Suprapubic skin (tissue), 4 donors: ENCODE measurements around the gene JUNB. TPM values are rescaled to one million over a fixed set of nuclear protein-coding genes. Genes with fewer than 3 reads are reported as not detected.
A peak's percentile ranks its signal among the peaks of the same experiment; 100 is the strongest.

Experiments used
- DNase-seq, 2 donors: peaks; one replicate each; pipeline ENCODE4 v3.0.0-alpha.2; 2019; ENCODE audit warnings: low spot score in 2 of 2
- H3K27ac ChIP-seq: fragments of 200-600 bp; sonication (generic); one replicate; pipeline ENCODE4 v1.5.1; 2019
- H3K27me3 ChIP-seq: fragments of 200-600 bp; sonication (generic); one replicate; pipeline ENCODE4 v1.5.1; 2019
- H3K36me3 ChIP-seq: fragments of 200-600 bp; sonication (generic); one replicate; pipeline ENCODE4 v1.5.1; 2019
- H3K4me1 ChIP-seq: fragments of 200-600 bp; sonication (generic); one replicate; pipeline ENCODE4 v1.5.1; 2019
- H3K4me3 ChIP-seq: fragments of 200-600 bp; sonication (generic); one replicate; pipeline ENCODE4 v1.5.1; 2019; ENCODE audit warnings: mild to moderate bottlenecking
- H3K9me3 ChIP-seq: fragments of 200-600 bp; sonication (generic); one replicate; pipeline ENCODE4 v1.5.1; 2019
- EP300 ChIP-seq: sonication (generic); formaldehyde crosslinking; IDR thresholded peaks from one replicate; pipeline ENCODE4 v1.6.1; 2017; ENCODE audit warnings: antibody characterized with exemption
- POLR2A ChIP-seq, 2 donors: fragments of 450-650 bp; IDR thresholded peaks; one replicate each; pipeline ENCODE4 v1.6.1; 2017; ENCODE audit warnings: antibody characterized with exemption in 2 of 2, mild to moderate bottlenecking in 2 of 2, moderate library complexity in 2 of 2
- POLR2AphosphoS5 ChIP-seq, 3 donors: sonication (generic); formaldehyde crosslinking; IDR thresholded peaks; one replicate each; pipeline ENCODE4 v1.6.1; 2017; ENCODE audit warnings: antibody characterized with exemption in 3 of 3
- WGBS: methylation state at CpG from one replicate; pipeline ENCODE4 v1.1.5; 2018; 5-methylcytosine and 5-hydroxymethylcytosine counted together
- total RNA-seq, 4 donors: library from RNA; depleted of rRNA; stranded (reverse); fragments of >200 nt; gene quantifications; one replicate each; pipeline ENCODE4 v1.1.0, GENCODE V29; 2016
- TF ChIP-seq, protein P1 (sequence below), 2 donors: fragments of 200-600 bp in 1 of 2; fragments of 450-650 bp in 1 of 2; sonication (generic) in 1 of 2; IDR thresholded peaks; one replicate each; pipeline ENCODE4 v1.5.1; 2016 to 2019; ENCODE audit warnings: antibody characterized with exemption in 2 of 2, mild to moderate bottlenecking in 1 of 2, moderate library complexity in 1 of 2

JUNB gene
- total RNA-seq, 4 donors from 2014 or later = 687 to 2,027 (median 1,088) TPM

DNA sequence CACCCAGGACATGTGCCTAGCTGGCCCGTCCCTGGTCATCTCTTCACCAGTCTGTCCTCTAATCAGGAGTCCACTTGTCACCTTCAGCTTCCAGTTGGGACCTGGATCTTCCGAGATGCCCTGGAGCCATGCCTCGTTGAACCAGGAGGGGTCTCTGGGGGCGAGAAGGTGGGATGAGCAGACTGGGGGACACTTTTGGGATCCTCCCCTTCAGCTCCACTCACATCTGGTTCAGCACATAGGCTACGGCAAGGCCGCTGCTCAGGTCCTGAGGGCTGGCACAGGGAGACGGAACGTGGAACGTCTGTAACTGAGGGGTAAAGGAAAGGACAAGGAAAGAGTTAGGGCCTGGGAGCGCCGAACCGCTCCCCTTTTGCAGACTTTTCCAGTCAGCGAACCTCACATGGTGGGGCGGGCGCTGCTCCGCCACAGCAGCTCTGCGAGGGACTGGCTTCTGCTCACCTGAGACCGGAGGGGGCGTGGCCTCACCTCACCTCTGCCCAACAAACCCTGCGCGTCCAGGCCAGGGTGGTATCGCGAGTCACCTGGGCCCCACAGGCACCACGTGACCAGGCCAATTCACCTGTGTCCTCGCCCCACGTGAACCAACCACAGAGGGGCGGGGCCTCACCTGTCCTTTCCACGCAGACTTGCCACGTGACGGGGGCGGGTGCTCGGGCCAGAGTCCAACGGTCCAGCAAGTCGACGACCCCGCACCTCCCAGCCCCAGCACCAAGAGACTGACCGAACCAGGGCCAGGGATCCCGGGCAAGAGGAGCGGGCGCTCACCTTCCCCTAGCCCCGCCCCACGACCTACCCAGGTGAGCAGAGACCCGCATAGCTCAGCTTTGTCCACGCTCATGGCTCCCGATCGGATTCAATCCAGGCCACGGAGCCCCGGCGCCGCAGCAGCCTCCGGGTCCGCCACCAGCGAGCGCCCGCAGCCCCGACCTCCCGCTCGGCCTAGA, 16.4 kb upstream of the JUNB start, which contains the start of gene HOOK2:
Gene HOOK2 (minus strand): TSS at position 965 of the 968 bp plus-strand sequence. CDS start 103 bp downstream, at position 862.
- TF ChIP-seq EP300 = no peak
- no peak for TF ChIP-seq POLR2AphosphoS5 (IDR thresholded peaks at IDR 0.05)
- TF ChIP-seq, protein P1, sequence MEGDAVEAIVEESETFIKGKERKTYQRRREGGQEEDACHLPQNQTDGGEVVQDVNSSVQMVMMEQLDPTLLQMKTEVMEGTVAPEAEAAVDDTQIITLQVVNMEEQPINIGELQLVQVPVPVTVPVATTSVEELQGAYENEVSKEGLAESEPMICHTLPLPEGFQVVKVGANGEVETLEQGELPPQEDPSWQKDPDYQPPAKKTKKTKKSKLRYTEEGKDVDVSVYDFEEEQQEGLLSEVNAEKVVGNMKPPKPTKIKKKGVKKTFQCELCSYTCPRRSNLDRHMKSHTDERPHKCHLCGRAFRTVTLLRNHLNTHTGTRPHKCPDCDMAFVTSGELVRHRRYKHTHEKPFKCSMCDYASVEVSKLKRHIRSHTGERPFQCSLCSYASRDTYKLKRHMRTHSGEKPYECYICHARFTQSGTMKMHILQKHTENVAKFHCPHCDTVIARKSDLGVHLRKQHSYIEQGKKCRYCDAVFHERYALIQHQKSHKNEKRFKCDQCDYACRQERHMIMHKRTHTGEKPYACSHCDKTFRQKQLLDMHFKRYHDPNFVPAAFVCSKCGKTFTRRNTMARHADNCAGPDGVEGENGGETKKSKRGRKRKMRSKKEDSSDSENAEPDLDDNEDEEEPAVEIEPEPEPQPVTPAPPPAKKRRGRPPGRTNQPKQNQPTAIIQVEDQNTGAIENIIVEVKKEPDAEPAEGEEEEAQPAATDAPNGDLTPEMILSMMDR (IDR thresholded peaks at IDR 0.05) = no peak
- no peak for TF ChIP-seq POLR2A (IDR thresholded peaks at IDR 0.05)
- no peaks in the 10 kb centered on the region for H3K27me3 ChIP-seq
- peak; percentile 92 to 93 for DNase-seq
- 18% methylated on average over 33 of the region's 58 CpGs for WGBS
- peaks cover 15% of the 10 kb centered on the region for H3K36me3 ChIP-seq
- no peaks in the 10 kb centered on the region for H3K9me3 ChIP-seq
- H3K4me3 ChIP-seq = peak within 1 kb of the TSS; percentile 70
- peaks cover 49% of the 10 kb centered on the region for H3K4me1 ChIP-seq
- peak within 1 kb of the TSS; percentile 92 for H3K27ac ChIP-seq

DNA sequence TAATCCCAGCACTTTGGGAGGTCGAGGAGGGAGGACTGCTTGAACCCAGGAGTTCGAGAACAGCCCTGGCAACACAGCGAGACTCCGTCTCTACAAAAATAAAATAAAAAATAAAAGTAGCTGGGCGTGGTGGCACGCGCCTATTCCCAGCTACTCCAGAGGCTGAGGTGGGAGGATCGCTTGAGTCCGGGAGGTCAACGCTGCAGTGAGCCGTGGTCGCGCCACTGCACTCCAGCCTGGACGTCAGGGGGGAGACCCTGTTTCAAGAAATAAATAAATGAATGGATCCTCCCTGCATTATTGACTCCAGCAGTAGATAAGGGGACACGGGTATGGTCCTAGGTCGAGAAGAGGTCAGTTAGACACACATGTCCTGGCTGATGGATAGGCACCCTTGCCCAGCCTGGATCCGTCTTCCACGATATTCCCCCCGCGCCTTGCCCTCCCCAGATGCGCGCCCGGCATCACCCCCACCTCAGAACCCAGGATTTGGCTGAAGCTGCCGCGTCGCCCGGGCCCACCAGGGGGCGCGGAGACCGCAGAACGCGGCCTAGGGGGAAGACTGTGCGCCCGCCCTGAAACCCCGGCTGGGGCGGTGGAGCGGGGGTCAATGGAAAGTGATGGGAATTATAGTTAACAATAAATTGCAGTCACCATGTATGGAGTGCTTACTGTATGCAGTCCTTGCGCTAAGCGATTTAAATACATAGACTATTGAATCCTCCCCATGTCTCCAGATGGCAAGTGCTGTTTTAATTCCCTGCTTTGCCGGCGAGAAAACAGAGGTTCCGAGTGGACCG, 13.9 kb upstream of the JUNB start:
- WGBS = 7% methylated on average over 36 of the region's 43 CpGs
- H3K4me1 ChIP-seq = peaks cover 57% of the 10 kb centered on the region
- TF ChIP-seq POLR2AphosphoS5 (IDR thresholded peaks at IDR 0.05) (peak in 1 of 3 donors; percentile 48), EP300 (no peak), POLR2A (IDR thresholded peaks at IDR 0.05) (no peak)
- TF ChIP-seq, protein P1 (IDR thresholded peaks at IDR 0.05) = peak; percentile 94 to 96
- H3K36me3 ChIP-seq = no peaks in the 10 kb centered on the region
- H3K9me3 ChIP-seq = no peaks in the 10 kb centered on the region
- H3K4me3 ChIP-seq = peak overlapping the region; percentile 62
- peak overlapping the region; percentile 93 for H3K27ac ChIP-seq
- H3K27me3 ChIP-seq = no peaks in the 10 kb centered on the region
- DNase-seq = peak; percentile 91

DNA sequence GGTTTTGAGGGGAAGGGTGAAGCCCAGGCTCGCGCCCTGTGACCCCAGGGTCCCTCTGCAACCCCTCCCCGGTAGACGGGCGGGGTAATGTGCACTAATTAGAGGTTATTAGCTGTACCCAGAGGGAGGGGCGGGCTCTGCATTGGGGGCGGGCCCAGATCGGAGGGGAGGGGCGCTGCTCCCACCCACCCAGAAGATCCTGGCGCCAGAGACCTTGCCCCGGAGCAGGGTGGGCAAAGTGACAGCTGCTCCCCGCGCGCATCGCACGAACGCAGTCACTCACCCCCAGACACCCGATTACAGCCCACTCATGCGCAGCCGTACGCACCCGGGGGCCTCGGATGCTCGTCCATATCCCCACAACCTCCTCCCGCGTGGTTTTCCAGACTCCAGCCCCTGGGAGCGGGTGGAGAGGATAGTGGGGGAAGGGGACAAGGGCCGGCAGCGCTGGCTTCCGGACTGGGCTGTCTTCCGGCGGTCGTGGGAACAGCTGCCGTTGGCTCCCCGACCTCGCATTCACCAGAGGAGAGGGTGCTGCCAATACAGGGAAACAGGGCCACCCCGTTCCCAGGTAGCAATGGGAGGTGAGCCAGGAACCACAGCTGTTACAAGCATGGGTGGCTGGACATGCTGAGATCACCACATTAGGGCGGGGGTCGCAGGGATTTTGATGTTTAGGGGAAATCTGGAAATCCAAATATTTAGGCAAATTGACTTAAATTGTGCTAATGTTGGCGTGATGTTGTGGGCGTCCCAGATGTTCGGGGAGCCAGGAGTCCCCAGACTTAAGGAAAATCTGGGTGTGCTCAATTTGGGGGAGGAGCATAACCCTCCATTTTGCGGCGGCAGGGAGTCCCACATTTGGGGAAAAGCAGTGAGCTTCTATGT, 13.0 kb upstream of the JUNB start:
- TF ChIP-seq POLR2A (IDR thresholded peaks at IDR 0.05) (peak in 1 of 2 donors; percentile 35), POLR2AphosphoS5 (IDR thresholded peaks at IDR 0.05) (peak in 2 of 3 donors; percentile 9 to 47), EP300 (no peak)
- TF ChIP-seq, protein P1 (IDR thresholded peaks at IDR 0.05) = no peak
- 1% methylated on average over 12 of the region's 44 CpGs for WGBS
- H3K4me1 ChIP-seq = peaks cover 65% of the 10 kb centered on the region

DNA sequence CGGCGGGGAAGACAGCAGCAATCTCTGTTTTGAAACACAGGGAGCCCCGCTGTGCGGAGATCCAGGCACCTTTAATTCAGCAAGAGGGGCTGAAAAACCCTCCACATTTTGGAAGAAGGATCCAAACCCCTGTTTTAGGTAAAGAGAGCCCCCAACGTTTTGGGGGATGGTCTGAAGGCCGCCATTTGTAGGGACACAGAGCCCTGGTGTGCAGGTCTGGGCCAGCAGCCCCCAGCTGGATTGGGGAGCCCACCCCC, 12.5 kb upstream of the JUNB start:
- peak overlapping the region; percentile 62 for H3K4me3 ChIP-seq
- 19% methylated on average over 5 of the region's 6 CpGs for WGBS
- H3K27ac ChIP-seq = peak overlapping the region; percentile 93
- H3K4me1 ChIP-seq = peaks cover 69% of the 10 kb centered on the region
- no peaks in the 10 kb centered on the region for H3K9me3 ChIP-seq
- DNase-seq = no peak
- no peaks in the 10 kb centered on the region for H3K27me3 ChIP-seq
- TF ChIP-seq EP300 (no peak), POLR2A (IDR thresholded peaks at IDR 0.05) (no peak), POLR2AphosphoS5 (IDR thresholded peaks at IDR 0.05) (no peak)
- TF ChIP-seq, protein P1 (IDR thresholded peaks at IDR 0.05) = no peak
- H3K36me3 ChIP-seq = no peaks in the 10 kb centered on the region

More for the DNA sequence above, 13.0 kb upstream of the JUNB start:
- H3K4me3 ChIP-seq = peak overlapping the region; percentile 62
- H3K36me3 ChIP-seq = no peaks in the 10 kb centered on the region
- H3K27ac ChIP-seq = peak overlapping the region; percentile 93
- DNase-seq = peak in 1 of 2 donors; percentile 90
- no peaks in the 10 kb centered on the region for H3K27me3 ChIP-seq
- no peaks in the 10 kb centered on the region for H3K9me3 ChIP-seq
